ENCODE results near the gene ARSG.
A peak's percentile ranks its signal among the peaks of the same experiment; 100 is the strongest.

ARSG gene

GRCh38 chr17:68460146-68460545, 168.9 kb downstream of the ARSG start:
- peak overlapping the region; percentile 90 for H3K27ac Mint-ChIP-seq
- peaks cover 2% of the 10 kb centered on the region for H3K27me3 Mint-ChIP-seq
- H3K9me3 Mint-ChIP-seq = no peaks in the 10 kb centered on the region
- peaks cover 64% of the 10 kb centered on the region for H3K4me1 Mint-ChIP-seq (ENCODE audit: low read depth)
- no peaks in the 10 kb centered on the region for H3K36me3 Mint-ChIP-seq (ENCODE audit: low read depth)
- DNase-seq = no peak
- peak overlapping the region; percentile 43 for H3K4me3 Mint-ChIP-seq

GRCh38 chr17:68460715-68461114, 169.4 kb downstream of the ARSG start:
- Mint-ChIP-seq H3K36me3 (ENCODE audit: low read depth) (no peaks in the 10 kb centered on the region), H3K27ac (peak overlapping the region; percentile 90), H3K4me1 (ENCODE audit: low read depth) (peaks cover 63% of the 10 kb centered on the region), H3K9me3 (no peaks in the 10 kb centered on the region), H3K27me3 (peaks cover 2% of the 10 kb centered on the region), H3K4me3 (peak overlapping the region; percentile 43)
- no peak for DNase-seq

- no peaks in the 10 kb centered on the region for H3K36me3 Mint-ChIP-seq (ENCODE audit: low read depth)
- peak overlapping the region; percentile 90 for H3K27ac Mint-ChIP-seq
- H3K4me3 Mint-ChIP-seq = peak overlapping the region; percentile 43
- peaks cover 61% of the 10 kb centered on the region for H3K4me1 Mint-ChIP-seq (ENCODE audit: low read depth)
- no peak for DNase-seq
- H3K9me3 Mint-ChIP-seq = no peaks in the 10 kb centered on the region
- H3K27me3 Mint-ChIP-seq = peaks cover 2% of the 10 kb centered on the region
Measured at GRCh38 chr17:68461122-68461539, 169.8 kb downstream of the ARSG start.

GRCh38 chr17:68461589-68461988, 170.3 kb downstream of the ARSG start:
- Mint-ChIP-seq H3K4me3 (peak overlapping the region; percentile 30), H3K27me3 (peaks cover 1% of the 10 kb centered on the region), H3K36me3 (ENCODE audit: low read depth) (no peaks in the 10 kb centered on the region), H3K27ac (peak overlapping the region; percentile 90), H3K4me1 (ENCODE audit: low read depth) (peaks cover 56% of the 10 kb centered on the region), H3K9me3 (no peaks in the 10 kb centered on the region)
- DNase-seq = peak; percentile 42

GRCh38 chr17:68462381-68463210, 171.3 kb downstream of the ARSG start:
- peak; percentile 69 for DNase-seq
- H3K4me1 Mint-ChIP-seq (ENCODE audit: low read depth) = peaks cover 51% of the 10 kb centered on the region
- peak overlapping the region; percentile 23 for H3K27ac Mint-ChIP-seq
- H3K9me3 Mint-ChIP-seq = no peaks in the 10 kb centered on the region
- no peaks in the 10 kb centered on the region for H3K27me3 Mint-ChIP-seq
- H3K36me3 Mint-ChIP-seq (ENCODE audit: low read depth) = no peaks in the 10 kb centered on the region
- H3K4me3 Mint-ChIP-seq = no peak overlapping the region

- Mint-ChIP-seq H3K4me1 (ENCODE audit: low read depth) (peaks cover 43% of the 10 kb centered on the region), H3K27me3 (no peaks in the 10 kb centered on the region), H3K36me3 (ENCODE audit: low read depth) (no peaks in the 10 kb centered on the region), H3K27ac (no peak overlapping the region), H3K9me3 (no peaks in the 10 kb centered on the region), H3K4me3 (no peak overlapping the region)
- DNase-seq = no peak
Measured at GRCh38 chr17:68463211-68464019, 172.1 kb downstream of the ARSG start.

GRCh38 chr17:68468334-68468733, 177.0 kb downstream of the ARSG start:
- H3K36me3 Mint-ChIP-seq (ENCODE audit: low read depth) = no peaks in the 10 kb centered on the region
- DNase-seq = no peak
- peaks cover 2% of the 10 kb centered on the region for H3K4me1 Mint-ChIP-seq (ENCODE audit: low read depth)
- no peaks in the 10 kb centered on the region for H3K27me3 Mint-ChIP-seq
- no peak overlapping the region for H3K4me3 Mint-ChIP-seq
- no peaks in the 10 kb centered on the region for H3K9me3 Mint-ChIP-seq
- no peak overlapping the region for H3K27ac Mint-ChIP-seq

DNA sequence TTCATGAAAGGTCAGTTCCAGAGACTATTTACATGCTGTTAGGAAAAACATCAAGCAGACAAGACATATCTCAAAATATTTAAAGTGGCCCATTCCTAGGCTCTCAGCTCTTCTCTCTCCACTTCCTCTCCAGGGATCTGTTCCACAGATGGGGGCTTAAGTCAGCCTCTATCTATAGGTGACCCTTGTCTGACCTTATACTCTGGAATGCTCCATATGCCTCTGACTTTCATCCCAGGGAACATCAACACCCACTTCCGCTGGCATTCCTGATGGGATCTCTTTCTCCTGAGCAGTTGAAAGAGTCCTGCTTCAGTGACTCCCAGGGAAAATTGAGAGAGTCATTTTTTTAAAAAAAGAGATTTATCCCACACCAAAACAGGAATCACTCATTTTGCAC, 177.5 kb downstream of the ARSG start:
- no peaks in the 10 kb centered on the region for H3K9me3 Mint-ChIP-seq
- peaks cover 2% of the 10 kb centered on the region for H3K4me1 Mint-ChIP-seq (ENCODE audit: low read depth)
- no peak for DNase-seq
- H3K27me3 Mint-ChIP-seq = no peaks in the 10 kb centered on the region
- no peaks in the 10 kb centered on the region for H3K36me3 Mint-ChIP-seq (ENCODE audit: low read depth)
- H3K27ac Mint-ChIP-seq = no peak overlapping the region
- no peak overlapping the region for H3K4me3 Mint-ChIP-seq
